ENCODE data around the gene DENND1A.

- TF ChIP-seq CTCF (IDR thresholded peaks at IDR 0.05) = peak; percentile 16; the same call in 1 of the 2 replicates
- TF ChIP-seq POLR2AphosphoS5 (IDR thresholded peaks at IDR 0.05; ENCODE audit: low read depth, low read length) = no peak
- TF ChIP-seq TCF7L2 (IDR thresholded peaks at IDR 0.05; ENCODE audit: low read depth, low read length) = no peak
- TF ChIP-seq REST (IDR thresholded peaks at IDR 0.05; ENCODE audit: insufficient read depth in 1 of 2, low read depth in 2 of 2, low read length in 1 of 2) = no peak
Observed at GRCh38 chr9:123724211-123724796, 205.6 kb downstream of the DENND1A start.
